Upper lobe of left lung (tissue), 6 donors: ENCODE results near the gene GALK2. TPM values are rescaled to one million over a fixed set of nuclear protein-coding genes. Genes with fewer than 3 reads are reported as not detected.
A peak's percentile ranks its signal among the peaks of the same experiment; 100 is the strongest.

Experiments used
- ATAC-seq, 2 donors: fragments of 200-7000 bp; cut with Tn5 transposase; one replicate each; pipeline ENCODE4 v1.9.1; 2022; ENCODE audit warnings: mild to moderate bottlenecking in 2 of 2, moderate library complexity in 2 of 2; ENCODE audit not compliant: low FRiP score in 2 of 2
- DNase-seq, 2 donors: peaks; one replicate each; pipeline ENCODE4 v3.0.0-alpha.2; 2019 to 2020
- H3K27ac ChIP-seq, 4 donors: fragments of 200-600 bp; sonication (generic); one replicate each; pipeline ENCODE4 v1.5.1; 2016 to 2019
- H3K27me3 ChIP-seq, 4 donors: fragments of 200-600 bp; sonication (generic); one replicate each; pipeline ENCODE4 v1.5.1; 2017 to 2019
- H3K36me3 ChIP-seq, 4 donors: fragments of 200-600 bp; sonication (generic); one replicate each; pipeline ENCODE4 v1.5.1; 2016 to 2019
- H3K4me1 ChIP-seq, 4 donors: fragments of 200-600 bp; sonication (generic); one replicate each; pipeline ENCODE4 v1.5.1; 2018 to 2019
- H3K4me3 ChIP-seq, 4 donors: fragments of 200-600 bp; sonication (generic); one replicate each; pipeline ENCODE4 v1.5.1; 2017 to 2019; ENCODE audit warnings: mild to moderate bottlenecking in 2 of 4, moderate library complexity in 1 of 4
- H3K9me3 ChIP-seq, 4 donors: fragments of 200-600 bp; sonication (generic); one replicate each; pipeline ENCODE4 v1.5.1; 2018 to 2019
- EP300 ChIP-seq, 4 donors: sonication (generic); formaldehyde crosslinking; IDR thresholded peaks; one replicate each; pipeline ENCODE4 v1.5.1; 2017; ENCODE audit warnings: antibody characterized with exemption in 4 of 4, control low read depth in 2 of 4
- POLR2A ChIP-seq, 4 donors: fragments of 450-650 bp; IDR thresholded peaks; one replicate each; pipeline ENCODE4 v1.5.1; 2016 to 2017; ENCODE audit warnings: antibody characterized with exemption in 4 of 4, mild to moderate bottlenecking in 2 of 4
- POLR2AphosphoS5 ChIP-seq, 2 donors: sonication (generic); formaldehyde crosslinking; IDR thresholded peaks; one replicate each; pipeline ENCODE4 v1.5.1; 2017; ENCODE audit warnings: antibody characterized with exemption in 2 of 2
- WGBS, 2 donors: methylation state at CpG; one replicate each; pipeline ENCODE4 v1.1.5; 2017 to 2018; 5-methylcytosine and 5-hydroxymethylcytosine counted together
- total RNA-seq, 6 donors: library from RNA; depleted of rRNA in 4 of 6; stranded (reverse); fragments of >200 nt in 4 of 6; gene quantifications; one replicate each; pipeline versions ENCODE4 v1.1.0 to v1.2.1, GENCODE V29; 2016 to 2021
- TF ChIP-seq, protein P1 (sequence below), 6 experiments: fragments of 450-650 bp in 4 of 6; fragments of 200-600 bp in 2 of 6; sonication (generic) in 2 of 6; IDR thresholded peaks; one replicate each; pipeline ENCODE4 v1.5.1; 2016 to 2019; ENCODE audit warnings: antibody characterized with exemption in 6 of 6
- donor health status: DM: no; HTN: no; CAD: no; lungs with moderate emphysema.
- donor health status: DM: no; HTN: yes; CAD: no; lungs with severe emphysema.

GALK2 gene
- total RNA-seq, 6 donors from 2014 or later = 14.2 to 63.9 (median 40.7) TPM

DNA sequence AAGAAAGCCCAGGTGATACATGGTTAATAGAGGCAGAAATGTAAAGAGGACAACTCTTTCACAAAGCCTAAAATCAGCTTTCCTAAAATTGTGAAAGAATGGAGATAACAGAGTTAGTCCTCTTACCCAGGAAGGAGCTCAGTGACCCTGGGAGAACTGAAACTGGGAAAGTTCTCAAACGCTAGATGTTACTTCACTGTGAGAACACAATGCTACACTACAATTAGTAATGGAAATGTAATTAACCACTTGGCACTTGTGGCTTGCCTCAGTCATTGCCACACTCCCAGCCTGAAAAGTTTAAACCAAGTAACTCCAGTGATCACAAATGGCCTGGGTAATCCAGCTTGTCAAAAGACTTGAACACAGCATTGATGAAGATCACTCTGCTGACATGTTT lies 150.3 kb downstream of the GALK2 start:
- TF ChIP-seq POLR2A (IDR thresholded peaks at IDR 0.05) (no peak), POLR2AphosphoS5 (IDR thresholded peaks at IDR 0.05) (no peak), EP300 (IDR thresholded peaks at IDR 0.05) (no peak)
- TF ChIP-seq, protein P1, sequence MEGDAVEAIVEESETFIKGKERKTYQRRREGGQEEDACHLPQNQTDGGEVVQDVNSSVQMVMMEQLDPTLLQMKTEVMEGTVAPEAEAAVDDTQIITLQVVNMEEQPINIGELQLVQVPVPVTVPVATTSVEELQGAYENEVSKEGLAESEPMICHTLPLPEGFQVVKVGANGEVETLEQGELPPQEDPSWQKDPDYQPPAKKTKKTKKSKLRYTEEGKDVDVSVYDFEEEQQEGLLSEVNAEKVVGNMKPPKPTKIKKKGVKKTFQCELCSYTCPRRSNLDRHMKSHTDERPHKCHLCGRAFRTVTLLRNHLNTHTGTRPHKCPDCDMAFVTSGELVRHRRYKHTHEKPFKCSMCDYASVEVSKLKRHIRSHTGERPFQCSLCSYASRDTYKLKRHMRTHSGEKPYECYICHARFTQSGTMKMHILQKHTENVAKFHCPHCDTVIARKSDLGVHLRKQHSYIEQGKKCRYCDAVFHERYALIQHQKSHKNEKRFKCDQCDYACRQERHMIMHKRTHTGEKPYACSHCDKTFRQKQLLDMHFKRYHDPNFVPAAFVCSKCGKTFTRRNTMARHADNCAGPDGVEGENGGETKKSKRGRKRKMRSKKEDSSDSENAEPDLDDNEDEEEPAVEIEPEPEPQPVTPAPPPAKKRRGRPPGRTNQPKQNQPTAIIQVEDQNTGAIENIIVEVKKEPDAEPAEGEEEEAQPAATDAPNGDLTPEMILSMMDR (IDR thresholded peaks at IDR 0.05) = no peak
- Histone ChIP-seq H3K4me1 (peaks cover 0 to 18% (median 6%) of the 10 kb centered on the region in 4 donors), H3K27ac (peak overlapping the region in 2 of 4 donors; percentile 8 to 48), H3K4me3 (no peak overlapping the region), H3K27me3 (no peaks in the 10 kb centered on the region), H3K36me3 (peaks cover 0 to 30% (median 4%) of the 10 kb centered on the region in 4 donors), H3K9me3 (no peaks in the 10 kb centered on the region)
- 41 to 64% methylated on average over 1 of the region's 1 CpG for WGBS, 2 donors
- DNase-seq = peak in 1 of 2 donors; percentile 25
- no peak for ATAC-seq

DNA sequence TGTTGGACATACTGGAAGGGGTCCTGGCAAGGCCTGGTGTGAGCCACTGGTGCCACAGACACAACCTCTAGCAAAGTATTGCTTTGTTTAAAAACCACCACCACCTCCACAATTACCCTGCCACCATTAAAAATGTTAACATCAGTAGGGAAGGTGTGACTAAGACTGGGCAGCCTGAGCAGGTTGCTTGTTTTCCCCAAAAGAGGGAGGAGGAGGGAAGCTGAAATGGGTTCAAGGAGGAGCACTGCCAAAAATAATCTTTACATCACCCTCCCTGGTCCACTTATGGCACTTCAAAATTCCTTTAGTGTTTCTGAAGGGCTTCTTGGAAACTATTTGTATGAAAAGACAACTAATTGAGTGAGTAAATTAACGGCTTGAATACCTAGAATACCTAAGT lies 153.2 kb downstream of the GALK2 start:
- H3K4me1 ChIP-seq = peaks cover 0 to 18% (median 8%) of the 10 kb centered on the region in 4 donors
- DNase-seq = no peak
- peaks cover 0 to 33% (median 4%) of the 10 kb centered on the region in 4 donors for H3K36me3 ChIP-seq
- TF ChIP-seq EP300 (IDR thresholded peaks at IDR 0.05) = no peak
- no peak for TF ChIP-seq POLR2A (IDR thresholded peaks at IDR 0.05)
- TF ChIP-seq POLR2AphosphoS5 (IDR thresholded peaks at IDR 0.05) = no peak
- TF ChIP-seq, protein P1 (IDR thresholded peaks at IDR 0.05) = no peak
- no peak for ATAC-seq
- 73 to 77% methylated on average over 1 of the region's 1 CpG for WGBS, 2 donors
- no peak overlapping the region for H3K4me3 ChIP-seq
- H3K27me3 ChIP-seq = no peaks in the 10 kb centered on the region
- H3K27ac ChIP-seq = no peak overlapping the region
- no peaks in the 10 kb centered on the region for H3K9me3 ChIP-seq

DNA sequence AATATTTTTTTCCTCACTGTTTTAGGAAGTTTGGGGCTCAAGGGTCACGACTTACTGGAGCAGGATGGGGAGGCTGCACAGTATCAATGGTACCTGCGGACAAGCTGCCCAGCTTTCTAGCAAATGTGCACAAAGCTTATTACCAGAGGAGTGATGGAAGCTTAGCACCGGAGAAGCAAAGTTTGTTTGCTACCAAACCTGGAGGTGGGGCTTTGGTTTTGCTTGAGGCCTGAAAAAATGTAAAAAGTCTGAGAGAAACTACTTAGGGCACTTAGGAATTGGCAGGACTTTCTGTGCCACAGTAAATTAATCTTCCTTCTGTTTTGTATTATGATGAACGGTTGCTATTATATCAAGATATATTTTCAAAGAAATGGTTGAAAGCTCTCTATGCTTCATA lies 157.9 kb downstream of the GALK2 start:
- Histone ChIP-seq H3K27me3 (no peaks in the 10 kb centered on the region), H3K4me1 (peaks cover 0 to 5% (median 2%) of the 10 kb centered on the region in 4 donors), H3K36me3 (peaks cover 0 to 21% (median 0%) of the 10 kb centered on the region in 4 donors), H3K27ac (no peak overlapping the region), H3K4me3 (no peak overlapping the region), H3K9me3 (no peaks in the 10 kb centered on the region)
- TF ChIP-seq, protein P1 (IDR thresholded peaks at IDR 0.05) = no peak
- TF ChIP-seq EP300 (IDR thresholded peaks at IDR 0.05) (no peak), POLR2AphosphoS5 (IDR thresholded peaks at IDR 0.05) (no peak), POLR2A (IDR thresholded peaks at IDR 0.05) (no peak)
- ATAC-seq (no peak), DNase-seq (no peak)
- 76 to 81% methylated on average over 4 of the region's 4 CpGs for WGBS, 2 donors

DNA sequence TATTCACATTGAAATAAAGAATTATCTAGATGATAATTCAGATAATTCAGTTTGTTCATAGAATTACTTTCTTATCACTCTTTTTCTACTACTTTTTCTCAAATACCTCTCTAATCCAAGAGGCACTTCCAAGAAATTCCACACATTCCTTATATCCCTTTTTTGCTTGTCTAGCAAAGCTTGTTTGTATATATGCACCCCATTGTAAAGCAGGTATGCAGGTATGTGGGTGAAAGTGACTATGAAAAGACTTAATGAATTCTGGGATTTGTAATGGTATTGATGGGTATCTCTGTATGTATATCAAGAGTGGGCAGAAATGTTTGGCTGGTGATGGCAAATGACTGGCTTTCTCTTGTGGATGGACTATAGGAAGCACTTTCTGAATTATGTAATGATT lies 158.9 kb downstream of the GALK2 start:
- DNase-seq (no peak), ATAC-seq (no peak)
- peaks cover 0 to 21% (median 0%) of the 10 kb centered on the region in 4 donors for H3K36me3 ChIP-seq
- no peak overlapping the region for H3K27ac ChIP-seq
- H3K9me3 ChIP-seq = no peaks in the 10 kb centered on the region
- no peak for TF ChIP-seq EP300 (IDR thresholded peaks at IDR 0.05)
- TF ChIP-seq, protein P1 (IDR thresholded peaks at IDR 0.05) = no peak
- TF ChIP-seq POLR2A (IDR thresholded peaks at IDR 0.05) = no peak
- TF ChIP-seq POLR2AphosphoS5 (IDR thresholded peaks at IDR 0.05) = no peak
- no peaks in the 10 kb centered on the region for H3K27me3 ChIP-seq
- H3K4me1 ChIP-seq = peaks cover 0 to 5% (median 0%) of the 10 kb centered on the region in 4 donors
- H3K4me3 ChIP-seq = no peak overlapping the region

DNA sequence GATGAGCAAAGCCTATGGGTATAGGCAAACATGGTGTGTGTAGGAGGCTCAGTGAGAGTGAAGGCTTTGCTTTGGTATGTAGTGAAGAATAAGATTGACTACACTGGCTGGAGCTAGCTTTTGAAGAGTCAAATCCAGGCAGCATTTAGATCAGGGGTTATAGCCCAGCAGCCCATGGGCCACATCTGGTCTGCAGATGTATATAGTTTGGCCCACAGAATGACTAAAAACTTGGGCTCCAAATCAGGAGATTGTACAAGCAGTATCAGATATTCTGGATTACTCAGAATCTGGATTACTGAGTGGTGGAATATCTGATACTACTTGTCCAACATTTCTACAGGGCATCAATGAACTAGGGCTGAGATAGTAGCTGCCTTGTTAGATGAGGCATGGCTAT lies 160.1 kb downstream of the GALK2 start:
- Histone ChIP-seq H3K9me3 (no peaks in the 10 kb centered on the region), H3K4me3 (no peak overlapping the region), H3K27ac (no peak overlapping the region), H3K27me3 (no peaks in the 10 kb centered on the region), H3K36me3 (peaks cover 0 to 21% (median 0%) of the 10 kb centered on the region in 4 donors), H3K4me1 (peaks cover 0 to 5% (median 0%) of the 10 kb centered on the region in 4 donors)
- DNase-seq (no peak), ATAC-seq (no peak)
- TF ChIP-seq EP300 (IDR thresholded peaks at IDR 0.05) = no peak
- no peak for TF ChIP-seq POLR2A (IDR thresholded peaks at IDR 0.05)
- TF ChIP-seq POLR2AphosphoS5 (IDR thresholded peaks at IDR 0.05) = no peak
- TF ChIP-seq, protein P1 (IDR thresholded peaks at IDR 0.05) = no peak
